Measurements from ENCODE around the gene IFT43.

The IFT43 gene

GRCh38 chr14:75972801-75973421 lies 12.7 kb upstream of the IFT43 start:
- no peaks in the 10 kb centered on the region for H3K36me3 ChIP-seq (ENCODE audit: insufficient read depth, low read length)
- peaks cover 11% of the 10 kb centered on the region; the same call in 1 of the 2 replicates for H3K4me1 ChIP-seq (ENCODE audit: insufficient read depth, low read length)
- H3K9ac ChIP-seq (ENCODE audit: low read depth, low read length): no peak overlapping the region

GRCh38 chr14:75976826-75977581 lies 8.6 kb upstream of the IFT43 start:
- Histone ChIP-seq H3K9me3 (ENCODE audit: control insufficient read depth, insufficient read depth, low read length) (no peaks in the 10 kb centered on the region), H3K36me3 (ENCODE audit: insufficient read depth, low read length) (no peaks in the 10 kb centered on the region), H3K4me1 (ENCODE audit: insufficient read depth, low read length) (peaks cover 14% of the 10 kb centered on the region; the same call in 1 of the 2 replicates), H3K9ac (ENCODE audit: low read depth, low read length) (no peak overlapping the region)

More at GRCh38 chr14:75972801-75973421, 12.7 kb upstream of the IFT43 start:
- no peaks in the 10 kb centered on the region for H3K9me3 ChIP-seq (ENCODE audit: control insufficient read depth, insufficient read depth, low read length)

- no peaks in the 10 kb centered on the region for H3K9me3 ChIP-seq (ENCODE audit: control insufficient read depth, insufficient read depth, low read length)
- H3K9ac ChIP-seq (ENCODE audit: low read depth, low read length): no peak overlapping the region
- H3K4me1 ChIP-seq (ENCODE audit: insufficient read depth, low read length): peaks cover 14% of the 10 kb centered on the region; the same call in 1 of the 2 replicates
- H3K36me3 ChIP-seq (ENCODE audit: insufficient read depth, low read length): no peaks in the 10 kb centered on the region
Measured at GRCh38 chr14:75977582-75977943, 8.0 kb upstream of the IFT43 start.

GRCh38 chr14:75978249-75978731 lies 7.3 kb upstream of the IFT43 start:
- H3K36me3 ChIP-seq (ENCODE audit: insufficient read depth, low read length): no peaks in the 10 kb centered on the region
- H3K9me3 ChIP-seq (ENCODE audit: control insufficient read depth, insufficient read depth, low read length): no peaks in the 10 kb centered on the region
- no peak overlapping the region for H3K9ac ChIP-seq (ENCODE audit: low read depth, low read length)
- peaks cover 18% of the 10 kb centered on the region; the same call in 1 of the 2 replicates for H3K4me1 ChIP-seq (ENCODE audit: insufficient read depth, low read length)

- H3K9me3 ChIP-seq (ENCODE audit: control insufficient read depth, insufficient read depth, low read length): no peaks in the 10 kb centered on the region
- peaks cover 18% of the 10 kb centered on the region; the same call in 1 of the 2 replicates for H3K4me1 ChIP-seq (ENCODE audit: insufficient read depth, low read length)
- H3K9ac ChIP-seq (ENCODE audit: low read depth, low read length): no peak overlapping the region
- H3K36me3 ChIP-seq (ENCODE audit: insufficient read depth, low read length): no peaks in the 10 kb centered on the region
Measured at GRCh38 chr14:75979071-75979571, 6.4 kb upstream of the IFT43 start.

- H3K36me3 ChIP-seq (ENCODE audit: insufficient read depth, low read length): no peaks in the 10 kb centered on the region
- no peaks in the 10 kb centered on the region for H3K9me3 ChIP-seq (ENCODE audit: control insufficient read depth, insufficient read depth, low read length)
- H3K9ac ChIP-seq (ENCODE audit: low read depth, low read length): no peak overlapping the region
- H3K4me1 ChIP-seq (ENCODE audit: insufficient read depth, low read length): peaks cover 18% of the 10 kb centered on the region; the same call in 1 of the 2 replicates
Measured at GRCh38 chr14:75979648-75980565, 5.7 kb upstream of the IFT43 start.

GRCh38 chr14:75980856-75981255 lies 4.7 kb upstream of the IFT43 start:
- no peaks in the 10 kb centered on the region for H3K36me3 ChIP-seq (ENCODE audit: insufficient read depth, low read length)
- H3K9ac ChIP-seq (ENCODE audit: low read depth, low read length): no peak overlapping the region
- peaks cover 18% of the 10 kb centered on the region; the same call in 1 of the 2 replicates for H3K4me1 ChIP-seq (ENCODE audit: insufficient read depth, low read length)
- no peaks in the 10 kb centered on the region for H3K9me3 ChIP-seq (ENCODE audit: control insufficient read depth, insufficient read depth, low read length)

- no peaks in the 10 kb centered on the region for H3K9me3 ChIP-seq (ENCODE audit: control insufficient read depth, insufficient read depth, low read length)
- H3K9ac ChIP-seq (ENCODE audit: low read depth, low read length): peak within 1 kb of the TSS; percentile 84
- peaks cover 19% of the 10 kb centered on the region for H3K4me1 ChIP-seq (ENCODE audit: insufficient read depth, low read length)
- H3K36me3 ChIP-seq (ENCODE audit: insufficient read depth, low read length): no peaks in the 10 kb centered on the region
Measured at GRCh38 chr14:75981426-75982265, 3.9 kb upstream of the IFT43 start, which contains the start of gene TGFB3. TGFB3 (minus strand) TSS chr14:75981995; CDS start chr14:75980893, 1,102 bp downstream.

GRCh38 chr14:75982266-75983018 lies 3.1 kb upstream of the IFT43 start:
- Histone ChIP-seq H3K4me1 (ENCODE audit: insufficient read depth, low read length) (peaks cover 15% of the 10 kb centered on the region), H3K9me3 (ENCODE audit: control insufficient read depth, insufficient read depth, low read length) (no peaks in the 10 kb centered on the region), H3K9ac (ENCODE audit: low read depth, low read length) (peak overlapping the region; percentile 84), H3K36me3 (ENCODE audit: insufficient read depth, low read length) (no peaks in the 10 kb centered on the region)

GRCh38 chr14:75983019-75983358 lies 2.6 kb upstream of the IFT43 start:
- Histone ChIP-seq H3K9ac (ENCODE audit: low read depth, low read length) (peak overlapping the region; percentile 59), H3K4me1 (ENCODE audit: insufficient read depth, low read length) (peaks cover 11% of the 10 kb centered on the region), H3K9me3 (ENCODE audit: control insufficient read depth, insufficient read depth, low read length) (no peaks in the 10 kb centered on the region), H3K36me3 (ENCODE audit: insufficient read depth, low read length) (no peaks in the 10 kb centered on the region)

- Histone ChIP-seq H3K9me3 (ENCODE audit: control insufficient read depth, insufficient read depth, low read length) (no peaks in the 10 kb centered on the region), H3K36me3 (ENCODE audit: insufficient read depth, low read length) (no peaks in the 10 kb centered on the region), H3K4me1 (ENCODE audit: insufficient read depth, low read length) (peaks cover 10% of the 10 kb centered on the region; the same call in 1 of the 2 replicates)
Measured at GRCh38 chr14:75984674-75985073, 889 bp upstream of the IFT43 start.

GRCh38 chr14:75986439-75986765 lies 839 bp downstream of the IFT43 start:
- H3K9ac ChIP-seq (ENCODE audit: low read depth, low read length): peak overlapping the region; percentile 98
- peaks cover 10% of the 10 kb centered on the region; the same call in 1 of the 2 replicates for H3K4me1 ChIP-seq (ENCODE audit: insufficient read depth, low read length)
- no peaks in the 10 kb centered on the region for H3K36me3 ChIP-seq (ENCODE audit: insufficient read depth, low read length)
- no peaks in the 10 kb centered on the region for H3K9me3 ChIP-seq (ENCODE audit: control insufficient read depth, insufficient read depth, low read length)

More at GRCh38 chr14:75984674-75985073, 889 bp upstream of the IFT43 start:
- H3K9ac ChIP-seq (ENCODE audit: low read depth, low read length): no peak overlapping the region
